Stimulated activated CD4-positive, alpha-beta T cell treated with anti-CD3 and anti-CD28 coated beads, Interleukin-1b, Interleukin-23, amount 100 ng/mL, for 4 hours (primary cell): Measurements from ENCODE around the gene AGBL1.

Experiments used
- DNase-seq, 2 donors: peaks; one replicate each; pipeline ENCODE4 v3.0.0-alpha.2; 2020; ENCODE audit warnings: low read depth in 2 of 2

AGBL1 gene

GRCh38 chr15:86317384-86317740 is 237.7 kb downstream of the AGBL1 start:
- DNase-seq: no peak

- no peak for DNase-seq
Observed at GRCh38 chr15:86322629-86323028, 243.0 kb downstream of the AGBL1 start.

- no peak for DNase-seq
Observed at GRCh38 chr15:86327230-86327865, 247.7 kb downstream of the AGBL1 start.

- DNase-seq: no peak
Observed at GRCh38 chr15:86328658-86329057, 249.0 kb downstream of the AGBL1 start.

- DNase-seq: no peak
Observed at GRCh38 chr15:86329311-86330013, 249.8 kb downstream of the AGBL1 start.

GRCh38 chr15:86333819-86334218 is 254.1 kb downstream of the AGBL1 start:
- DNase-seq: no peak

- no peak for DNase-seq
Observed at GRCh38 chr15:86336051-86336788, 256.5 kb downstream of the AGBL1 start.

GRCh38 chr15:86337071-86337470 is 257.4 kb downstream of the AGBL1 start:
- no peak for DNase-seq

GRCh38 chr15:86347245-86347644 is 267.6 kb downstream of the AGBL1 start:
- DNase-seq: no peak

GRCh38 chr15:86349565-86349964 is 269.9 kb downstream of the AGBL1 start:
- no peak for DNase-seq

- DNase-seq: no peak
Observed at GRCh38 chr15:86353213-86353612, 273.5 kb downstream of the AGBL1 start.

GRCh38 chr15:86355361-86355760 is 275.7 kb downstream of the AGBL1 start:
- no peak for DNase-seq

- no peak for DNase-seq
Observed at GRCh38 chr15:86355801-86356200, 276.1 kb downstream of the AGBL1 start.

- DNase-seq: no peak
Observed at GRCh38 chr15:86362555-86362954, 282.9 kb downstream of the AGBL1 start.

- DNase-seq: no peak
Observed at GRCh38 chr15:86373147-86373546, 293.5 kb downstream of the AGBL1 start.

GRCh38 chr15:86375733-86376280 is 296.1 kb downstream of the AGBL1 start:
- no peak for DNase-seq

- no peak for DNase-seq
Observed at GRCh38 chr15:86377914-86378313, 298.2 kb downstream of the AGBL1 start.

GRCh38 chr15:86382341-86382740 is 302.7 kb downstream of the AGBL1 start:
- no peak for DNase-seq

- DNase-seq: no peak
Observed at GRCh38 chr15:86383611-86384010, 303.9 kb downstream of the AGBL1 start.

- no peak for DNase-seq
Observed at GRCh38 chr15:86384186-86384585, 304.5 kb downstream of the AGBL1 start.

GRCh38 chr15:86392296-86392695 is 312.6 kb downstream of the AGBL1 start:
- no peak for DNase-seq

GRCh38 chr15:86392874-86393273 is 313.2 kb downstream of the AGBL1 start:
- no peak for DNase-seq

- DNase-seq: no peak
Observed at GRCh38 chr15:86394866-86395265, 315.2 kb downstream of the AGBL1 start.
